SJCRH30 (cell line): ENCODE results near the gene ROS1. TPM values are rescaled to one million over a fixed set of nuclear protein-coding genes. Genes with fewer than 3 reads are reported as not detected.

ENCODE experiments used
- DNase-seq, 2 experiments: peaks; one replicate each; pipeline ENCODE4 v3.0.0-alpha.2; 2015 to 2020
- H3K27ac ChIP-seq: fragments of 250-450 bp; sonication (Bioruptor Pico); 2 replicates; pipeline ENCODE4 v1.5.1; 2020; ENCODE audit warnings: mild to moderate bottlenecking, moderate library complexity
- H3K27me3 ChIP-seq: fragments of 250-450 bp; sonication (Bioruptor Pico); 2 replicates; pipeline ENCODE4 v1.5.1; 2020; ENCODE audit warnings: mild to moderate bottlenecking, moderate library complexity
- H3K36me3 ChIP-seq: fragments of 250-450 bp; sonication (Bioruptor Pico); 2 replicates; pipeline ENCODE4 v1.5.1; 2020; ENCODE audit warnings: mild to moderate bottlenecking, moderate library complexity
- H3K4me1 ChIP-seq: fragments of 250-450 bp; sonication (Bioruptor Pico); 2 replicates; pipeline ENCODE4 v1.5.1; 2020; ENCODE audit warnings: mild to moderate bottlenecking, moderate library complexity
- H3K4me3 ChIP-seq: fragments of 250-450 bp; sonication (Bioruptor Pico); 2 replicates; pipeline ENCODE4 v1.5.1; 2020; ENCODE audit warnings: mild to moderate bottlenecking, moderate library complexity
- H3K9me3 ChIP-seq: fragments of 250-450 bp; sonication (Bioruptor Pico); replicated peaks from 2 replicates; pipeline ENCODE4 v1.5.1; 2020; ENCODE audit warnings: mild to moderate bottlenecking, moderate library complexity
- total RNA-seq: library from RNA; depleted of rRNA; stranded (reverse); fragments of >200 nt; shearing (Covaris generic); gene quantifications from 2 replicates; pipeline ENCODE4 v1.2.3, GENCODE V29; 2014

The ROS1 gene
- total RNA-seq, 1 experiment from 2014 or later = 0.10 TPM

DNA sequence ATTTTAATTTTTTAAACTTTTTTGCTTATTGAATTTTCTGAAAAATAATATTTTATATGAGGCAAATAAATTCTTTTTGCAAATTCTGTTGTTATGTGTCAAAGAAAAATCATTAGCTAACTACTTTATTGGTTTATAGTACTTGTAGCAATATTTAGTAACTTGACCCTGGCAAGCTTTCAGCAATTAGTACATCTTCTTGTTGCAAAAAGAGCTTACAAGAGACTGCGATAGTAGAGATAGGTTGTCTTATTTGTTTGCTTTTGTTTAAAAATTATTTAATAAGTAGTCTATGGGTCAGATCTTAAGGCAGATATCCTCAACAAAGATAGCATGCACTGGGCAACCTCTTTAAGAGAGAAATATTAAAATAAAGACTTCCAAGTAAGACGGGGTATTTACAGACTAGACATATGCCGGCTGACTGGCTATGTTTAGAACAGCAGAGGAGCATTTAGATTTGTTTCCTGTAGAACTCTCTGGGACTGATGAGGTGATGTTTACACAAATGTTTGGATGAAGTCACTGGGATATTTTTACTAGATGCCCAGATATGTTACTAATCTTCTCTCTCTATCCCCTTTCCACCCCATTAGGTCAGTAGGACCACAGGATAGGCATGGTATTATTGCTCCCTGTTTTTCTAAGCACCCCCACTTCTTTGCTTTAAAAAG lies 135.4 kb downstream of the ROS1 start:
- Histone ChIP-seq H3K9me3 (no peaks in the 10 kb centered on the region), H3K27me3 (no peaks in the 10 kb centered on the region), H3K36me3 (no peaks in the 10 kb centered on the region), H3K4me3 (no peak overlapping the region), H3K27ac (no peak overlapping the region), H3K4me1 (peaks cover 9% of the 10 kb centered on the region)
- DNase-seq = peak in 1 of 2 experiments; percentile 41

DNA sequence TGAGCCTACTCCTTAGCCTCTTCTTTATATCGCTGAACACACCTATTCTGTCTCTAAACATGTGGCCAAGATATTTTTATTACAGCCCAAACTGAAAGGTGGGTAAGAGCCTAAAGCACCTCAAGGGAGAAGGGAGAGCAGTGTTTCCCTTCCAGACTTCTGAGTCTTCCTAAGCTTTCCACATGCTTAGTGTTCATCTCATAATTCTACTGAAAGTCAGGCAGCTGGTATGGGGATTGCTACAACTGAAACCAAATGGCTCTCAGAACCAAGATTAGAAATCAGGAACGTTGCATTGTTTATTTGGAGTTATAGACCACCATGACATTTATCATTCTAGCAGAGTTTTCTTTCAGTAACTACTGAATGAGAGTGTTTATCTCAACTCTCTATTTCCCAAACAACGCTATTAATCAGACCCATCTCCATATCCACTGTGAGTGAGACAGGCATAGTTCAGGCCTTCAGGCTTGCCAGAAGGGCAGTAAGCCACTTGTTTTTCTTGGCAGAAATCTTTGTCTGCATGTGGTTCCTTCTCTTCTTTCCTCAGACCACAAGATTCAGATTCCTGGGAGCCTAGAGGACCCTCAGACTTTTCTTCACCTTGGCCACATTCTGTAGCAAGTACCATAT lies 137.5 kb downstream of the ROS1 start:
- peak in 1 of 2 experiments; percentile 28 for DNase-seq
- no peaks in the 10 kb centered on the region for H3K36me3 ChIP-seq
- H3K4me3 ChIP-seq = no peak overlapping the region
- no peaks in the 10 kb centered on the region for H3K27me3 ChIP-seq
- H3K27ac ChIP-seq = no peak overlapping the region
- peaks cover 9% of the 10 kb centered on the region for H3K4me1 ChIP-seq
- no peaks in the 10 kb centered on the region for H3K9me3 ChIP-seq

DNA sequence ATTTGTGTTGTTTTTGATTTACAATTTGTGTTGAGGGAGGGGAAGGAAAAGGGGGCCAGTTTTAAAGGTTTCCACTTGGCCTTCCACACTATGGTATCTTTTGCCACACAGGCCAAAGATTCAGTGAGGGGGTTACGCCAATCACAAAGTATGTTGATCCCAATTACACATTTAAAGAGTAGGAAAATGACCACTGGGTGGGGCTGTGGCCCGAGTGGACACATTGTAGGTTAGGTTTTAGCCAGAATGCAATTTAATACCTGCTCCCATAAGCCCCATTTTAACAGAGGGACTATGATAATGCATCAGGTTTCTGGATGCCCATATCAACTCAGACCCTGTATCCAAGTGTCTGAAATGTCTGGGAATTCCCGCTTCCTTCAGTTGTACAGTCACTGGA lies 144.8 kb downstream of the ROS1 start:
- Histone ChIP-seq H3K9me3 (no peaks in the 10 kb centered on the region), H3K4me1 (no peaks in the 10 kb centered on the region), H3K36me3 (no peaks in the 10 kb centered on the region), H3K27me3 (no peaks in the 10 kb centered on the region), H3K27ac (no peak overlapping the region), H3K4me3 (no peak overlapping the region)
- DNase-seq = peak in 1 of 2 experiments; percentile 32

DNA sequence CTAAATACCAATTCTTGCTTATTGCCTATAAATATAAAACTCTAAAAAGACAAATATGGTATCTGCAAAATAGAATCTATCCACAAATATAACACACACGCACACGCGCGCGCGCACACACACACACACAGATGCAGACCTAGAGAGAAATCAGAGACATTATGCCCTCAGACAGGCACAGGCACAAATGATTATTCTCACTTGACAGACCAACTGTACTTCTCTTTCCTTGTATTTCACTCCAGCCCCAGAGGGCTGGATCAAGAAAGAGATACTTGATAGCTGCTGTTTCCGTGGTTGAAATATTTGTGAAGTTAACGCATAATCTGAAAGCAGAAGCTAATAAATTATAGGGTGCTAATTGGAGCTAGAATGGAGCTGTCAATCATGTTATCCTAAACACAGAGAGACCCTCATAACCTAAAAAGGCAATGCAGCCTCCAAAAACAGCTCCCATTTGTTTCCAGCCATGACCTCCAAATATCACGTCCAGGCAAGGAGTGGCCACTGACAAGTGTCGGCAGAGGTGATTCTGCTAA lies 148.9 kb downstream of the ROS1 start:
- peaks cover 15% of the 10 kb centered on the region for H3K4me1 ChIP-seq
- H3K27ac ChIP-seq = no peak overlapping the region
- no peak for DNase-seq
- H3K36me3 ChIP-seq = no peaks in the 10 kb centered on the region
- no peaks in the 10 kb centered on the region for H3K27me3 ChIP-seq
- H3K4me3 ChIP-seq = no peak overlapping the region
- no peaks in the 10 kb centered on the region for H3K9me3 ChIP-seq

DNA sequence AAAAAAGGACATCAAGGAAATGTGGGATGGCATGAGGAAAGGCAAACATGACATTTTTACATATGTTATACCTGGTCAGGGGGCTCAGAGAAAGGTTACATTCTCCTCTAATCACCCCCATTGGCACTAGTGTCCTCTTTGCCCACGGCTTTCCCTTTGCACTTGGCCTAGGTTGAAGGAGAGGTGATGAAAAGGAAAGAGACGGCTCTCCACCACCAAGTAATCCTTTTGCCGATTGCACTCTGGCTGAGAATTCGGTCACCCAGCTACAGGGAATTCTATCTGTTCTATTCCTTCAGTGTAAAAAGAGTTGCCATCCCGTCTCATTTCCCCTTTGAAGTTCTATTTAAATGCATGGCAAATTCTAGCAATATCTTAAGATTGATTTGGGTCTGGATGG lies 150.0 kb downstream of the ROS1 start:
- Histone ChIP-seq H3K4me1 (peaks cover 15% of the 10 kb centered on the region), H3K27ac (no peak overlapping the region), H3K27me3 (no peaks in the 10 kb centered on the region), H3K4me3 (no peak overlapping the region), H3K9me3 (no peaks in the 10 kb centered on the region), H3K36me3 (no peaks in the 10 kb centered on the region)
- no peak for DNase-seq

- Histone ChIP-seq H3K27me3 (no peaks in the 10 kb centered on the region), H3K9me3 (no peaks in the 10 kb centered on the region), H3K27ac (no peak overlapping the region), H3K4me3 (no peak overlapping the region), H3K4me1 (peaks cover 15% of the 10 kb centered on the region), H3K36me3 (no peaks in the 10 kb centered on the region)
- no peak for DNase-seq
Measured at GRCh38 chr6:117275205-117275604, 150.5 kb downstream of the ROS1 start.

DNA sequence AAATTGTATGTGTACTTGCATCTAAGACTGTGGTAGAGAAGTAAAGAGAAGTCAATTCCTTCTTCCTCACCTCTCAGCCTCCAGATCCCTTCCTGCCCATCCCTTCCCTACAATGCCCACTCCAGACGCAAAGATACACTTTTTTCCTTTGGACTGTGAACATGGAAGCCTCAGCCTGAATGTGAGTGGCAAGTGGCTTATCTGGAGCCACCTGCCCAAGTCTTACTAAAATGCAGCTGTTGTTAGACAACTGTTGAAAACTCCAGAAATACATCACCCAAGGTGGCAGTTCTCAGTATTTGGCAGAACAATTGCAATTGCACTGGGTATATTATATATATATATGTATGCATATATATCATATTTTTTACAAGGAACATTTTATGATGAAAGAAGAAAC lies 152.9 kb downstream of the ROS1 start:
- no peaks in the 10 kb centered on the region; the same call in 1 of the 2 replicates for H3K36me3 ChIP-seq
- peak; percentile 60 to 84 for DNase-seq
- peak overlapping the region; percentile 61 for H3K27ac ChIP-seq

DNA sequence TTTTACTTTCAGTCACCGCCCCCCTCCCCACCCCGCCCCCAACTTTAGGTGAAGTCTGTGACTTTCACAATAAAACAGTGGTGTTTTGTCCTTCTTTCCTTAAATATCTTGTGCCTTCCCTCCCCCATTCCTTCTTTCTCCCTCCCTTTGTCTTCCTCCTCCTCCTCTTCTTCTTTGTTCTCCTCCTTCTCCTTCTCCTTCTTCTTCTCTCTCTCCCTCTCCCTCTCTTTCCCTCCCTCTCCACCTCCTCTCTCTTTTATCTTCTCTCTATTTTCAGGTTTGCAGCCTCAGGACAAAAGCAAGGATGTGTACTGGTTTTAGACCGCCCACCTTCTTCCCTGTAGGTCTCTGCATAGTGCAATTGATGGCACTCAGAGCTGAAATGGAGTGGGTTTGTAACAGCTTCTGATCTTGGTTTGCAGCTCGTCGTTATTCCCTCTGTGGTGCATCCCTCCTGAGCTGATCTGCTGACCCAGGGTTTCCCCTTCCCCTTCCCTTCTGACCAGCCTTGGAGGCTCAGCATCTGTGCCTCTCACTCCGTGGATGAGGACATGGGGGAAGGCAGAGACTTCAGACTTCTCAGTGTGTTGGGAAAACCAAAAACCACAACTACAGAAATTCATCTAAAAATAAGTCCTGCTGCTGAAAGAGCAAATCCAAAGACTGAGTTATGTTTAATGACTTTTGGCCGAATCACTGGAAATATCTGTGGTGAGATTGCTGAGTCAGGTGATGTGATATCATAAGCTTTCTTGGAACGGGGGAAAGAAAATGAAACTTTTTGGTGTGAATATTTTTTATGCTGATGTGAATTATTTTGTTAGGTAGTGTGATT lies 153.5 kb downstream of the ROS1 start:
- Histone ChIP-seq H3K4me3 (no peak overlapping the region), H3K27ac (peak overlapping the region; percentile 61)
- peak; percentile 66 to 76 for DNase-seq

More for the DNA sequence above, 152.9 kb downstream of the ROS1 start:
- no peaks in the 10 kb centered on the region for H3K27me3 ChIP-seq
- H3K4me3 ChIP-seq = no peak overlapping the region
- H3K4me1 ChIP-seq = peaks cover 15% of the 10 kb centered on the region
- H3K9me3 ChIP-seq = no peaks in the 10 kb centered on the region

DNA sequence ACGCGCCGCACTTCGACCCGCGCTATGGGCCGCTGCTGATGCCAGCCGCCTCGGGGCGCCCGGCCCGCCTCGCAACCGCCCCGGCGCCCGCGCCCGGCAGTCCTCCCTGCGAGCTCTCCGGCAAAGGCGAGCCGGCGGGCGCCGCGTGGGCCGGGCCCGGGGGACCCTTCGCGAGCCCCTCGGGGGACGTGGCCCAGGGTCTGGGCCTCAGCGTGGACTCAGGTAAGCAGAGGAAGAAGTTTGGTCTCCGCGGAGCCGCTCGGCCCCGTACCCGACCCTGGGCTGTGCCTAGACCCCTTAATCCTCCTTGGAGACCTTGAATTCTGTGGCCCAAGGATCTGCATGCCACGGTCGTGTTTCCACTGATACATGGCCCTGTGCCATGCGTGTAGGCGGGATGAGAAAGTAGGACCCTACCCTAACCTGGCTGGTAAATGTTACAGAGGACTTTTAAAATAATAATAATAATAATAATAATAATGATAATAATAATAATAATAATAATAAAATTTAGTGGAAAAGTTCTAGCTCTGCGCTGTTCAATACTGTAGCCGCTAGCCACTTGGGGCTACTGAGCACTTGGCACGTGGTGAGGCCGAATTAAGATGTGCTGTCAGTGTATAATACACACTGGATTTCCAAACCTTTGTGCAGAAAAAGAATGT lies 154.8 kb downstream of the ROS1 start:
- H3K27me3 ChIP-seq = no peaks in the 10 kb centered on the region

More for the DNA sequence above, 153.5 kb downstream of the ROS1 start:
- Histone ChIP-seq H3K27me3 (no peaks in the 10 kb centered on the region), H3K4me1 (peaks cover 15% of the 10 kb centered on the region), H3K9me3 (no peaks in the 10 kb centered on the region), H3K36me3 (no peaks in the 10 kb centered on the region; the same call in 1 of the 2 replicates)

GRCh38 chr6:117270055-117270842 lies 155.5 kb downstream of the ROS1 start:
- no peaks in the 10 kb centered on the region for H3K27me3 ChIP-seq
- H3K4me3 ChIP-seq = no peak overlapping the region
- no peaks in the 10 kb centered on the region for H3K9me3 ChIP-seq
- H3K36me3 ChIP-seq = no peaks in the 10 kb centered on the region; the same call in 1 of the 2 replicates
- DNase-seq = no peak
- peaks cover 15% of the 10 kb centered on the region for H3K4me1 ChIP-seq
- H3K27ac ChIP-seq = no peak overlapping the region

More for the DNA sequence above, 154.8 kb downstream of the ROS1 start:
- no peak overlapping the region for H3K27ac ChIP-seq
- H3K4me3 ChIP-seq = no peak overlapping the region
- H3K4me1 ChIP-seq = peaks cover 15% of the 10 kb centered on the region
- H3K36me3 ChIP-seq = no peaks in the 10 kb centered on the region; the same call in 1 of the 2 replicates
- DNase-seq = no peak
- no peaks in the 10 kb centered on the region for H3K9me3 ChIP-seq

DNA sequence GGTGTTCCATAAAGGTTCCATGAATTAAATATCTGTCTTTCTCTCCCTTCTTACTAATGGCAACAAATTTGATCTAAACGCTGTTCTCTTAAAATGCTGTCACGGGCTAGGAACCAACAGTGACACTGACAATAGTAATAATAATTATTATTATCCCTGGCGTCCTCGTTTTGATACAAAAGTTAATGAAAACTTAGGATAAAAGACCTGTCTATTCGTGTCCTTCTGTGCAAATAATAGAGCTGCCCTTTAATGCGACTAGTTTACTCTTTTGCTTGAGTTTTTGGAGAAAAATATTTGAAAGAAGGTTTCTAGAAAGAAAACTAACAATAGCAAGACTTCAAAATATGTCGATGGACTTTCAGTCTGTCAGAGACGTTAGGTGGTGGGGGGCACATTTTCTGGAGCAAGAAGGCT lies 156.1 kb downstream of the ROS1 start:
- Histone ChIP-seq H3K4me3 (no peak overlapping the region), H3K27me3 (no peaks in the 10 kb centered on the region), H3K9me3 (no peaks in the 10 kb centered on the region), H3K36me3 (no peaks in the 10 kb centered on the region; the same call in 1 of the 2 replicates), H3K4me1 (peaks cover 15% of the 10 kb centered on the region), H3K27ac (no peak overlapping the region)
- no peak for DNase-seq

GRCh38 chr6:117268924-117269323 lies 156.8 kb downstream of the ROS1 start:
- Histone ChIP-seq H3K9me3 (no peaks in the 10 kb centered on the region), H3K27me3 (no peaks in the 10 kb centered on the region), H3K27ac (no peak overlapping the region), H3K4me1 (peaks cover 14% of the 10 kb centered on the region), H3K4me3 (no peak overlapping the region), H3K36me3 (no peaks in the 10 kb centered on the region; the same call in 1 of the 2 replicates)
- no peak for DNase-seq

- no peak overlapping the region for H3K27ac ChIP-seq
- H3K4me1 ChIP-seq = peaks cover 4% of the 10 kb centered on the region
Measured at GRCh38 chr6:117267766-117268534, 157.8 kb downstream of the ROS1 start.

More at GRCh38 chr6:117267766-117268534, 157.8 kb downstream of the ROS1 start:
- Histone ChIP-seq H3K36me3 (no peaks in the 10 kb centered on the region; the same call in 1 of the 2 replicates), H3K4me3 (no peak overlapping the region), H3K27me3 (no peaks in the 10 kb centered on the region), H3K9me3 (no peaks in the 10 kb centered on the region)
- peak in 1 of 2 experiments; percentile 17 for DNase-seq
